GM21576 (cell line): ENCODE data around the gene LHX2.

ENCODE experiments used
- ATAC-seq: cut with Tn5 transposase; IDR thresholded peaks from one replicate; pipeline ENCODE4 v1.9.1; 2021; ENCODE audit warnings: mild to moderate bottlenecking, moderate library complexity; ENCODE audit not compliant: unreplicated experiment

The LHX2 gene

DNA sequence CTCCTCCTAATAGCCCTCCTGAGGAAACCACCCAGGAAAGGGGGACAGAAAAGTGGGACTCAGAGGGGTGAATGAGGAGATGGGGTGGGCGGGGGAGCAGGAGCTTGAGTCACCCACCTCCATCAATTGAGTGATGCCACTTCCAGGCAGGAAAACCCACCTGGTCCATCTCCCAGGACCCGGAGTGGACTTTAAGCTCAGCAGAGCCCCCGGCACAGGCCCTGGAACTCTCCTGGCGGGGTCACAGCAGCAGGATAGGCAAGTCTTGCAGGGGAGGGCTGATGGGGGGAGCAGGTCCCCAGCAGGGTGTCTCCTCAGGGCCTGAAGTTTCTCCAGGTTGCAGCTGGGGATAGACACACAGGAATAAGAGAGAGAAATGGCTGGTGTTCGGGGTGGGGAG is 40.8 kb downstream of the LHX2 start:
- no peak for ATAC-seq

GRCh38 chr9:124054582-124055227 is 43.1 kb downstream of the LHX2 start:
- peak; percentile 79 for ATAC-seq

DNA sequence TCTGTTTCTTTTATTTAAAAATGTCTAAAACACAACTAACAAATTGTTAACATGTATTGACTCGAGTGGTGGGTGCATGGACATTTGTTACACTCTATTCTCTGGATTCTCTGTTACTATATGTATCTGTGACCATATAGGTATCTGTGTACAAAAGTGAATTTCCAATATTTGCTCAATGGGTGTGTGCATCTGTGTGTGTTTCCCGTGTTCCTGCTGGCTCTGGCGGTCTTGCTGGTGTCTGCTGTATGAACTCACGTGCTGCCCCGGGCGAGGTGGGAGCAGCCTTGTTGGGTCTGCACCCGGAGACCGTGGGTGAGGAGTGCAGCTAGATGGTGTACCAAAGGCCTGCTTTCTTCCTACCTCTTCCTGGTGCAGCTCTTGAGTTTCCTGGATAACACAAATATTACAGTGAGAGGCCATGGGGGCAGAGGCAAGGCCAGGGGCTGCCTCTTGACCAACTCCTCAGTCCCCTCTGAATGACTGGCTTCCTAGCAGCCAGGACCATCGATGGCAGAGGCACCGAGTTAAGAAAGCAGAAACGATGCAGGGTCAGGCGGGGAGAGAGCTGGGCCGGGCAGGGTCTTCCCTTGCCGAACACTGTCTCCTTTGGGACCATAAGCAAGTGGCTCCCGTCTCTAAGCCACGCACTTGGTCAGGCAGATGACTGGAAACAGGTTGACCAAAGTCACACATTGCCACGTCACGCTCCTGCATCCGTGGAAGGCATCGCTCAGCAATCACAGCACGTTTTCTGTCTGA is 49.5 kb downstream of the LHX2 start:
- no peak for ATAC-seq

DNA sequence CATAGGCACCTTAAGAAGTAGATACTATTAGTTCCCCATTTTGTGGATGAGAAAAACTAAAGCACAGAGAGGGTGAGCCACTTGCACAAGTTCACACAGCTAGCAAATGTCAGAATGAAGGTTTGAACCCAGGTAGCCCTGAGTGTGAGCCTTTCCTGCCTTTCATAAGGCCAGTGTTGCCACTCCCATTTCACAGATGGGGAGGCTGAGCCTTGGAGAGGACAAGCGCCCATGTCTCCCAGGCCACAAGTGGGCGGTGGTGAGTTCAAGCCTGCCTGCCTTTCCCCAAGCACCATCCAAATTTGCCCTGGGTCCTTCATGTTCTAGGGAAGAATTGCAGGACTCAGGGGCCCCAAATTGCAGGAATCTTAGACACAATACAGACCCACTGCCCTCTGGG is 50.6 kb downstream of the LHX2 start:
- ATAC-seq = no peak

DNA sequence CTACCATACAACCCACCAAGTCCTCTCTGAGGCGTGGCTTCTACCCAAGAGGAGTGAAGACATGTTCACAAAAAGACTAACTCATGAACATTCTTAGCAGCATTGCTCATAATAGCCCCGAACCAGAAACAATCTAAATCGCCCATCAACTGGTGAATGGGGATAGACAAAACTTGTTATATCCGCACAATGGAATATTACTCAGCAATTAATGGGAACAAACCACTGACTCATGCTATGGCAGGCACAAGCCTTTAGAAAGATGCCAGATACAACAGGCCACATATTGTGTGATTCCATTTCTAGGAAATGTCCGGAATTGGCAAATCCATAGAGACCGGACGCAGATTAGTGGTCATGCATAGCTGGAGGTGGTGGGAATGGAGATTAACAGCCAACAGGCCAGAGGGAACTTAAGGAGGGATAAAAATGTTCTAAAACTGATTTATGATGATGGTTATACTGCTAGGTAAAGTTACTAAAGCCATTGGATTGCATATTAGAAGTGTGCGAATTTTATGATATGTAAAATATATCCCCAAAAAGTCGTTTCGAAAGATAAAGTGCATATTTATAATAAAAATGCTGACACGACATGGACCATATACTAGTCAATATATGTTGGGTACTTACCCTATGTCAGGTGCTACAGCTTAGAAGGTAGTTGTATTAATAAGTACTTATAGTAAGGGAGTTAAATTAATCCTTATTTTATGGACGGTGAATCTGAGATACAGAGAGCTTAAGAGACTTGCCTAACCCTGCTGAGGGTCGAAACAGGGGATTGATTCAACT is 55.4 kb downstream of the LHX2 start:
- no peak for ATAC-seq

- ATAC-seq = no peak
Observed at GRCh38 chr9:124068251-124068650, 56.7 kb downstream of the LHX2 start.

DNA sequence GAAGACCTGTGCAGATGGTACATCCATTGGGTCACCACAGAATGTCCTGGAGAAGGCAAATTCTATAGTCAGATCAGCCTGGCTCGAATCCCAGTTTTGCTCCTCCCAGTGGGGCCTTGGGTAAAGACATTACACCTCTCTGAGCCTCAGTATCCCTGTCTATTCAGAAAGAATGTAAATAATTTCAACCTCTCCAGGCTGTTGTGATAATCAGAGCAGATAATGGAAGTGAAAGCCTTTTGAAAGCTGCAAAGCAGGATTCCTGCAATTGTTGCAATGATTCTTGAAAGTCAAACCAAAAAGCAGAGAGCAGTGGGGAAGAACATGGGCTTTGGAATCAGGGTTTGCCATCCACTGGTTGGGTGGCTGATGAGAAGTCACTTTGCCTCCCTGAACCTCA is 63.2 kb downstream of the LHX2 start:
- ATAC-seq = no peak

DNA sequence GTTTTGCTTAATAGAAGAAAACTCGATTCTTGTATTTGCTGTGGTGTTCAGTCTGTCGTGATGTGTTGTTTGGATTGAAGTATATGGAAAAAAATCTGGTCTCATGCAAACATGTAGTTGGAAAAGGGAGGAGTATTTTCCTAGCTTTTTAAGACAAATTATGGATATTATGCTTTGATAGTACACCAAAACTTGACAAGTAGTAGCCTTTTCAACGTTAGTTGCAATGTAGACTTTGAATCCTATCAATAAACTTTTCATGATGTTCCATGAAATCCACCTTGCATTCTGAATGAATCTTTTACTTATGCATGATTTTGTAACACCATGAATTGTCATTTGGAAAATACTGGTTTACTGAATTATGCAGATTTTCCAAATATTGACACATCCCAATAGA is 64.2 kb downstream of the LHX2 start:
- ATAC-seq = no peak

GRCh38 chr9:124077915-124078572 is 66.5 kb downstream of the LHX2 start:
- no peak for ATAC-seq

GRCh38 chr9:124078641-124079040 is 67.1 kb downstream of the LHX2 start:
- ATAC-seq = no peak

DNA sequence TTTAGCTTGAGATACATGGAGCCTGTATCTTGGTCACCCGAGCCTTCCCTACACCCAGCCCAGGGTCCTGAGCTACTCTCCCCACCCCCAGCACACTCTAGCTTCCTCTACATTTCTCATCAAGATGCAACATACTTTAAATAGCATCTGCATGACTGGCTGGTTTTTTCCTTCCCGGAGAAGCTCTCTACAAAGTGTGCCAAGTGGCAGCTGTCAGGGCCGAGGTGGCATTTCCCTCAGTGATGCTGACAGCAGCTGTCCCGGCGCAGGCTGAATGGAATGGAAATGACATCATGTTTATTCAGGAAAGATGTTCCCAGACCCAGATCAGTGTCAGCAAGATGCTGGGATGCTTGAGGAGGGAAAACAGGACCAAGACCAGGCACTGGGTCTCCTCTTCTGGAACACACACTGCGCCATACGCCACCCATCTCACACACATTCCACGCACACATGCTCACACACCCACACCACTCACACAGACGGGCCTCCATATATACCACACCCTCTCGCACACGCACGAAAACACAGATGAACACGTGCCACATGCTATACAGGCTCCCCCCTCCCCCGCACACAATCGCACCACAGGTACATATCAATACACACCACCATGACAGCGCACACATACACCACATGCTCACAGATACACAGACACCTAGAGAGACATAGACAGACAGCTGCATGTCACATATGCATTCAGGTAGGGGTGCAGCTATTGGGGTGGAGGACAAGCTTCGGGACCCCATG is 67.8 kb downstream of the LHX2 start:
- no peak for ATAC-seq

- ATAC-seq = no peak
Observed at GRCh38 chr9:124082622-124083021, 71.1 kb downstream of the LHX2 start.
